ENCODE measurements around the gene IFT88.

GRCh38 chr13:20721454-20722357 lies 154.7 kb downstream of the IFT88 start:
- TF ChIP-seq TCF7L2 (IDR thresholded peaks at IDR 0.05; ENCODE audit: low read depth, low read length) (no peak), SIN3A (IDR thresholded peaks at IDR 0.05; ENCODE audit: borderline replicate concordance, insufficient read depth, low read depth, low read length) (no peak), CTCF (IDR thresholded peaks at IDR 0.05) (no peak), REST (IDR thresholded peaks at IDR 0.05; ENCODE audit: insufficient read depth in 1 of 2, low read depth in 2 of 2, low read length in 1 of 2) (no peak)

All from Panc1 (cell line).